ENCODE data around the gene BBOX1.
"Not testable (repeated sequence)": the region's sequence is repeated elsewhere in the genome, so short reads cannot be mapped to it uniquely, and the experiment has no call there.

DNA sequence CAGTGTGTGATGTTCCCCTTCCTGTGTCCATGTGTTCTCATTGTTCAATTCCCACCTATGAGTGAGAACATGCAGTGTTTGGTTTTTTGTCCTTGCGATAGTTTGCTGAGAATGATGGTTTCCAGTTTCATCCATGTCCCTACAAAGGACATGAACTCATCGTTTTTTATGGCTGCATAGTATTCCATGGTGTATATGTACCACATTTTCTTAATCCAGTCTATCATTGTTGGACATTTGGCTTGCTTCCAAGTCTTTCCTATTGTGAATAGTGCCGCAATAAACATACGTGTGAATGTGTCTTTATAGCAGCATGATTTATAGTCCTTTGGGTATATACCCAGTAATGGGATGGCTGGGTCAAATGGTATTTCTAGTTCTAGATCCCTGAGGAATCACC, 134.9 kb downstream of the BBOX1 start:
- TF ChIP-seq JUND (IDR thresholded peaks at IDR 0.05); RAD21 (IDR thresholded peaks at IDR 0.05); YY1 (IDR thresholded peaks at IDR 0.05); TAF1 (conservative IDR thresholded peaks at IDR 0.05); NR2F2 (IDR thresholded peaks at IDR 0.05): not testable (repeated sequence)
- TF ChIP-seq, protein P1, sequence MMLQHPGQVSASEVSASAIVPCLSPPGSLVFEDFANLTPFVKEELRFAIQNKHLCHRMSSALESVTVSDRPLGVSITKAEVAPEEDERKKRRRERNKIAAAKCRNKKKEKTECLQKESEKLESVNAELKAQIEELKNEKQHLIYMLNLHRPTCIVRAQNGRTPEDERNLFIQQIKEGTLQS (IDR thresholded peaks at IDR 0.05) = not testable (repeated sequence)
- TF ChIP-seq, protein P2, sequence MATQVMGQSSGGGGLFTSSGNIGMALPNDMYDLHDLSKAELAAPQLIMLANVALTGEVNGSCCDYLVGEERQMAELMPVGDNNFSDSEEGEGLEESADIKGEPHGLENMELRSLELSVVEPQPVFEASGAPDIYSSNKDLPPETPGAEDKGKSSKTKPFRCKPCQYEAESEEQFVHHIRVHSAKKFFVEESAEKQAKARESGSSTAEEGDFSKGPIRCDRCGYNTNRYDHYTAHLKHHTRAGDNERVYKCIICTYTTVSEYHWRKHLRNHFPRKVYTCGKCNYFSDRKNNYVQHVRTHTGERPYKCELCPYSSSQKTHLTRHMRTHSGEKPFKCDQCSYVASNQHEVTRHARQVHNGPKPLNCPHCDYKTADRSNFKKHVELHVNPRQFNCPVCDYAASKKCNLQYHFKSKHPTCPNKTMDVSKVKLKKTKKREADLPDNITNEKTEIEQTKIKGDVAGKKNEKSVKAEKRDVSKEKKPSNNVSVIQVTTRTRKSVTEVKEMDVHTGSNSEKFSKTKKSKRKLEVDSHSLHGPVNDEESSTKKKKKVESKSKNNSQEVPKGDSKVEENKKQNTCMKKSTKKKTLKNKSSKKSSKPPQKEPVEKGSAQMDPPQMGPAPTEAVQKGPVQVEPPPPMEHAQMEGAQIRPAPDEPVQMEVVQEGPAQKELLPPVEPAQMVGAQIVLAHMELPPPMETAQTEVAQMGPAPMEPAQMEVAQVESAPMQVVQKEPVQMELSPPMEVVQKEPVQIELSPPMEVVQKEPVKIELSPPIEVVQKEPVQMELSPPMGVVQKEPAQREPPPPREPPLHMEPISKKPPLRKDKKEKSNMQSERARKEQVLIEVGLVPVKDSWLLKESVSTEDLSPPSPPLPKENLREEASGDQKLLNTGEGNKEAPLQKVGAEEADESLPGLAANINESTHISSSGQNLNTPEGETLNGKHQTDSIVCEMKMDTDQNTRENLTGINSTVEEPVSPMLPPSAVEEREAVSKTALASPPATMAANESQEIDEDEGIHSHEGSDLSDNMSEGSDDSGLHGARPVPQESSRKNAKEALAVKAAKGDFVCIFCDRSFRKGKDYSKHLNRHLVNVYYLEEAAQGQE (IDR thresholded peaks at IDR 0.05) = not testable (repeated sequence)
- TF ChIP-seq, protein P3, sequence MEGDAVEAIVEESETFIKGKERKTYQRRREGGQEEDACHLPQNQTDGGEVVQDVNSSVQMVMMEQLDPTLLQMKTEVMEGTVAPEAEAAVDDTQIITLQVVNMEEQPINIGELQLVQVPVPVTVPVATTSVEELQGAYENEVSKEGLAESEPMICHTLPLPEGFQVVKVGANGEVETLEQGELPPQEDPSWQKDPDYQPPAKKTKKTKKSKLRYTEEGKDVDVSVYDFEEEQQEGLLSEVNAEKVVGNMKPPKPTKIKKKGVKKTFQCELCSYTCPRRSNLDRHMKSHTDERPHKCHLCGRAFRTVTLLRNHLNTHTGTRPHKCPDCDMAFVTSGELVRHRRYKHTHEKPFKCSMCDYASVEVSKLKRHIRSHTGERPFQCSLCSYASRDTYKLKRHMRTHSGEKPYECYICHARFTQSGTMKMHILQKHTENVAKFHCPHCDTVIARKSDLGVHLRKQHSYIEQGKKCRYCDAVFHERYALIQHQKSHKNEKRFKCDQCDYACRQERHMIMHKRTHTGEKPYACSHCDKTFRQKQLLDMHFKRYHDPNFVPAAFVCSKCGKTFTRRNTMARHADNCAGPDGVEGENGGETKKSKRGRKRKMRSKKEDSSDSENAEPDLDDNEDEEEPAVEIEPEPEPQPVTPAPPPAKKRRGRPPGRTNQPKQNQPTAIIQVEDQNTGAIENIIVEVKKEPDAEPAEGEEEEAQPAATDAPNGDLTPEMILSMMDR (IDR thresholded peaks at IDR 0.05; ENCODE audit: low read depth, low read length, missing input control) = not testable (repeated sequence)
- TF ChIP-seq, protein P4, sequence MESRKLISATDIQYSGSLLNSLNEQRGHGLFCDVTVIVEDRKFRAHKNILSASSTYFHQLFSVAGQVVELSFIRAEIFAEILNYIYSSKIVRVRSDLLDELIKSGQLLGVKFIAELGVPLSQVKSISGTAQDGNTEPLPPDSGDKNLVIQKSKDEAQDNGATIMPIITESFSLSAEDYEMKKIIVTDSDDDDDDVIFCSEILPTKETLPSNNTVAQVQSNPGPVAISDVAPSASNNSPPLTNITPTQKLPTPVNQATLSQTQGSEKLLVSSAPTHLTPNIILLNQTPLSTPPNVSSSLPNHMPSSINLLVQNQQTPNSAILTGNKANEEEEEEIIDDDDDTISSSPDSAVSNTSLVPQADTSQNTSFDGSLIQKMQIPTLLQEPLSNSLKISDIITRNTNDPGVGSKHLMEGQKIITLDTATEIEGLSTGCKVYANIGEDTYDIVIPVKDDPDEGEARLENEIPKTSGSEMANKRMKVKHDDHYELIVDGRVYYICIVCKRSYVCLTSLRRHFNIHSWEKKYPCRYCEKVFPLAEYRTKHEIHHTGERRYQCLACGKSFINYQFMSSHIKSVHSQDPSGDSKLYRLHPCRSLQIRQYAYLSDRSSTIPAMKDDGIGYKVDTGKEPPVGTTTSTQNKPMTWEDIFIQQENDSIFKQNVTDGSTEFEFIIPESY (IDR thresholded peaks at IDR 0.05) = not testable (repeated sequence)

Measured in liver (tissue), 3 donors.